ENCODE results near the gene FANCM.
"Not testable (repeated sequence)": the region's sequence is repeated elsewhere in the genome, so short reads cannot be mapped to it uniquely, and the experiment has no call there.

Gene FANCM

GRCh38 chr14:45145214-45145613, 9.5 kb downstream of the FANCM start:
- no peak for FAIRE-seq

- FAIRE-seq, result no peak
Observed at GRCh38 chr14:45149602-45150001, 13.9 kb downstream of the FANCM start.

- FAIRE-seq, result no peak
Observed at GRCh38 chr14:45150386-45150890, 14.7 kb downstream of the FANCM start.

- FAIRE-seq, result no peak
Observed at GRCh38 chr14:45156067-45156466, 20.3 kb downstream of the FANCM start.

GRCh38 chr14:45169906-45170305, 34.2 kb downstream of the FANCM start:
- FAIRE-seq, result no peak

GRCh38 chr14:45177076-45177475, 41.3 kb downstream of the FANCM start:
- peak; percentile 14 for FAIRE-seq

- no peak for FAIRE-seq
Observed at GRCh38 chr14:45181329-45181728, 45.6 kb downstream of the FANCM start.

- no peak for FAIRE-seq
Observed at GRCh38 chr14:45181806-45182205, 46.1 kb downstream of the FANCM start.

- peak; percentile 72 for FAIRE-seq
Observed at GRCh38 chr14:45185100-45185814, 49.5 kb downstream of the FANCM start.

GRCh38 chr14:45194964-45195363, 59.2 kb downstream of the FANCM start:
- FAIRE-seq, result no peak

GRCh38 chr14:45198551-45198950, 62.8 kb downstream of the FANCM start:
- no peak for FAIRE-seq

GRCh38 chr14:45199230-45199629, 63.5 kb downstream of the FANCM start:
- no peak for FAIRE-seq

GRCh38 chr14:45201905-45202304, 66.2 kb downstream of the FANCM start:
- no peak for FAIRE-seq

GRCh38 chr14:45204241-45204640, 68.5 kb downstream of the FANCM start:
- FAIRE-seq, result peak; percentile 53

GRCh38 chr14:45210159-45210558, 74.4 kb downstream of the FANCM start:
- FAIRE-seq, result no peak

- FAIRE-seq, result no peak
Observed at GRCh38 chr14:45211295-45211694, 75.6 kb downstream of the FANCM start.

- no peak for FAIRE-seq
Observed at GRCh38 chr14:45212231-45212630, 76.5 kb downstream of the FANCM start.

GRCh38 chr14:45213716-45214115, 78.0 kb downstream of the FANCM start:
- FAIRE-seq, result not testable (repeated sequence)

GRCh38 chr14:45214341-45214740, 78.6 kb downstream of the FANCM start:
- not testable (repeated sequence) for FAIRE-seq

GRCh38 chr14:45222485-45223262, 86.9 kb downstream of the FANCM start:
- no peak for FAIRE-seq

- no peak for FAIRE-seq
Observed at GRCh38 chr14:45227566-45227965, 91.8 kb downstream of the FANCM start.

GRCh38 chr14:45238988-45239387, 103.3 kb downstream of the FANCM start:
- no peak for FAIRE-seq

GRCh38 chr14:45242706-45243105, 107.0 kb downstream of the FANCM start:
- no peak for FAIRE-seq

GRCh38 chr14:45246151-45246550, 110.4 kb downstream of the FANCM start:
- no peak for FAIRE-seq
